T-helper 1 cell treated with Interleukin-12 subunit alpha and Interleukin-12 subunit beta and Interleukin-4 antibody, amounts not matched to agents 30 μg/mL and 1 μg/mL, for 36 hours (primary cell): ENCODE results near the gene GLS.
"Not testable (repeated sequence)": the region's sequence is repeated elsewhere in the genome, so short reads cannot be mapped to it uniquely, and the experiment has no call there.

ENCODE experiments used
- H3K27ac Mint-ChIP-seq: one replicate; pipeline ENCODE4 v1.8.0; 2021; ENCODE audit warnings: mild to moderate bottlenecking, mixed read lengths
- H3K27me3 Mint-ChIP-seq: one replicate; pipeline ENCODE4 v1.8.0; 2021; ENCODE audit warnings: low read depth, mixed read lengths
- H3K36me3 Mint-ChIP-seq: one replicate; pipeline ENCODE4 v1.8.0; 2021; ENCODE audit warnings: low read depth, mixed read lengths
- H3K4me1 Mint-ChIP-seq: one replicate; pipeline ENCODE4 v1.8.0; 2021; ENCODE audit warnings: low read depth, mixed read lengths
- H3K4me3 Mint-ChIP-seq: one replicate; pipeline ENCODE4 v1.8.0; 2021; ENCODE audit warnings: mild to moderate bottlenecking, moderate library complexity, mixed read lengths
- H3K9me3 Mint-ChIP-seq: one replicate; pipeline ENCODE4 v1.8.0; 2021; ENCODE audit warnings: mixed read lengths

Gene GLS

DNA sequence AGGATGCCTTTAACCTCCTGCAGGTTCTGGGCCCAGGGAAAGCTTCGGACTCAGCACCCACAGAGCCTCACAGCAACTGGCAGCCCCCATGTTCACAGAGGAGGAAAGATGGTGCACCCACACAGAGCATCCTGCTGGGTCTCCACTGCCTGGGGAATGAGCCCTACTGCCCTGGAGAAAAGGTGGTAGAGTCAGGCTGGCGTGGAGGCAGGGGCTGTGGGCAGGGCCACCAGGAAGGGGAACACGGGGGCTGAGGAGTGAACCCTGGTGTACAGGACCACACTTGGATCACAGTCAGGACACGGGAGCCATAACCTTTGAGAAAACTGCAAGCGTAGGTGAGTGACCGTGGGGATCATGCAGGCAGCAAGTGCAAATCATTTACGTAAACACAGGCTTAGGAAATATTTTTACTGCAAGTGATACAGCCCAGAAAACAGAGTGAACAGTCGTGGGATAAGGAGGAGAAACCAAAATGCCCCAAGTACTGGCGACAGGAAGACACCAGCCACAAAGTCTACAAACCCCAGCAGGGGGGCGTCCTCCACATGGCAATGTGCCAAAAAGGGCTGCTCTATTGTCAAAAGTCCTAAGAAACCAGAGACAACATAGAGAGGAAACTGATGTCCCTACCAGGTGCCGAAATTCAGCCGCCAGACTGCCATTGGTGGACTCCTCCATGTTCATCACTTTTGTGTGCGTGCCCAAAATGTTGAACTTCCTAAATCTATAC lies 105.8 kb downstream of the GLS start:
- Mint-ChIP-seq H3K36me3 (peaks cover 84% of the 10 kb centered on the region), H3K9me3 (no peaks in the 10 kb centered on the region), H3K4me1 (peaks cover 57% of the 10 kb centered on the region), H3K27ac (peak overlapping the region; percentile 57), H3K4me3 (no peak overlapping the region), H3K27me3 (no peaks in the 10 kb centered on the region)

DNA sequence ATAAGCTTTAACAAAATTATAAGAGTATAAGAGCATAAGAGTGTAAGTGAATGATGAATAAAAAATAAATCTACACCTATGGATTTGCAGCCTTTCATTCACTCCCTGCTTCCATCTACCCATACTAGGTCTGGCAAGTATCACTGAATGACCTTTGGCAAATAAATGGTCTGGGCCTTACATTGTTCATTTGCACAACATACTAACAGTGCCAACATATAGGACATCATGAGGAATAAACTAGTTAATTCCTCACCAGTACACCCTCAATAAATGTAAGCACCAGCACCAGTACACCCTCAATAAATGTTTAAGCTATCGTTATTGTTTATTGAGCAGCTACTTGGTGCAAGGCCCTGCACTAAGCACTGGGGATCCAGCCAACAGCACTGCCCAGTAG lies 106.5 kb downstream of the GLS start:
- peaks cover 80% of the 10 kb centered on the region for H3K36me3 Mint-ChIP-seq

DNA sequence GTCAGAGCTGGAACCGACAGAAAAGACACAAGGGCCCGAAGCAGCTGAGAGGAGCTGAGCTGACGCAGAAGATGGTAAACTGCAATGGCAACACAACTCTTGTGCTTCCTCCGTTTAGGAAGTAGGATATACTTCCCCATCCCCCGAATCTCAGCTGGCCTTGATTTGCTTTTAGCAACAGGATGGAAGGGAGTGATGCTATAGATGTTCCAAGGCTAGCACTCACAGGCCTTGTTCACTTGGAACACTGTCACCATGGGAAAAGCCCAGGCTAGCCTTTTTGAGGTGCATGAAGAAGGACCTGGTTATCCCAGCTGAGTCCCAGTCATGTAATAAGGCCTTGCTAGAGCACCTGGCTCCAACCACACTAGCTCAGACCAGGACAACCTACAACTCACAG lies 107.3 kb downstream of the GLS start:
- Mint-ChIP-seq H3K27ac (peak overlapping the region; percentile 17), H3K4me3 (no peak overlapping the region), H3K27me3 (no peaks in the 10 kb centered on the region), H3K36me3 (peaks cover 74% of the 10 kb centered on the region), H3K9me3 (no peaks in the 10 kb centered on the region), H3K4me1 (peaks cover 43% of the 10 kb centered on the region)

More for the DNA sequence above, 106.5 kb downstream of the GLS start:
- H3K27me3 Mint-ChIP-seq, result no peaks in the 10 kb centered on the region
- no peaks in the 10 kb centered on the region for H3K9me3 Mint-ChIP-seq
- H3K4me1 Mint-ChIP-seq, result peaks cover 51% of the 10 kb centered on the region
- H3K27ac Mint-ChIP-seq, result peak overlapping the region; percentile 9
- no peak overlapping the region for H3K4me3 Mint-ChIP-seq

- H3K9me3 Mint-ChIP-seq, result no peaks in the 10 kb centered on the region
- peaks cover 76% of the 10 kb centered on the region for H3K36me3 Mint-ChIP-seq
- H3K27me3 Mint-ChIP-seq, result no peaks in the 10 kb centered on the region
- H3K4me1 Mint-ChIP-seq, result peaks cover 49% of the 10 kb centered on the region
- no peak overlapping the region for H3K4me3 Mint-ChIP-seq
- no peak overlapping the region for H3K27ac Mint-ChIP-seq
Measured at GRCh38 chr2:190988910-190989309, 108.3 kb downstream of the GLS start.

DNA sequence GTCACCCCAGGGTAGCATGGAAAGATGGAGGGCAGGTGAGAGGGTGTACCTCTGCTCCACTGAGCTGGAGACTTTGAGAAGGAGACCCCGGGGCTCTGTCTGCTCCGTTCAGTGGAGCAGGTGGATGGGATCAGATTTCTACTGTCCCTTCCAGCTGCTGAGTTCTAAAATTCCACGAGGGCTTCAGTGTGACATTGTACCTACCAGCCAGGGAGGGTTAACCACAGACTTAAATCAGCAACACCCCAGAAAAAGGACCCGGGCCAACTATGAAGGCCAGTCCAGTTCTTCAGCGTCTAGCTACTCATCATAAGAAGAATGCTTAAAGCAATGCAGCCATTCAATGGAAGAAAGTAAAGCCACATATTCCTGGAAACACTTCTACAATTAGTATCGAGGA lies 109.5 kb downstream of the GLS start:
- H3K4me1 Mint-ChIP-seq, result peaks cover 48% of the 10 kb centered on the region

GRCh38 chr2:190993292-190993643 lies 112.6 kb downstream of the GLS start:
- peak overlapping the region; percentile 2 for H3K27ac Mint-ChIP-seq
- H3K27me3 Mint-ChIP-seq, result no peaks in the 10 kb centered on the region
- peaks cover 79% of the 10 kb centered on the region for H3K36me3 Mint-ChIP-seq
- peaks cover 54% of the 10 kb centered on the region for H3K4me1 Mint-ChIP-seq
- no peak overlapping the region for H3K4me3 Mint-ChIP-seq
- H3K9me3 Mint-ChIP-seq, result peaks cover 8% of the 10 kb centered on the region

More for the DNA sequence above, 109.5 kb downstream of the GLS start:
- no peaks in the 10 kb centered on the region for H3K27me3 Mint-ChIP-seq
- peaks cover 76% of the 10 kb centered on the region for H3K36me3 Mint-ChIP-seq
- H3K9me3 Mint-ChIP-seq, result peaks cover 3% of the 10 kb centered on the region
- no peak overlapping the region for H3K4me3 Mint-ChIP-seq
- H3K27ac Mint-ChIP-seq, result no peak overlapping the region

DNA sequence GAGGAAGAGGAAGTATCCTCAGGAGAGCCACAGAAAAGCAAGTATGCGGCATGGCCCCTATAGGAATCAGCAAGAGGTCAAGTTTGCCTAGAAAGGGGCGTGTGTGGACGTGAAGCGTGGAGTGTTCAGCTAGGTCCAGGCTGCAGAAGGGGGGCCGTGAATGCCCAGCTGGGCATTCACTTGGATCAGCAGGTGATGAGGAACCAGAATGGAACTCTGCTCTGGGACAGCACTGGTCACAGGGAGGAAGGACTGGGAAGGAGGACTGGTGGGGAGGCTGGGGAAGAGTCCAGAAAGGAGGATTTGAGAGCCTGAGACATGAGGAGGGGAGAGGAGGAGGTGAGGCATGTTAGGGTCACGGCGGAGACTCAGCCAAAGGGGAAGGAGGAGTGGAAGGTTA lies 113.5 kb downstream of the GLS start:
- Mint-ChIP-seq H3K4me3 (no peak overlapping the region), H3K9me3 (peaks cover 8% of the 10 kb centered on the region), H3K4me1 (peaks cover 55% of the 10 kb centered on the region), H3K27ac (peak overlapping the region; percentile 67), H3K36me3 (peaks cover 81% of the 10 kb centered on the region), H3K27me3 (no peaks in the 10 kb centered on the region)

DNA sequence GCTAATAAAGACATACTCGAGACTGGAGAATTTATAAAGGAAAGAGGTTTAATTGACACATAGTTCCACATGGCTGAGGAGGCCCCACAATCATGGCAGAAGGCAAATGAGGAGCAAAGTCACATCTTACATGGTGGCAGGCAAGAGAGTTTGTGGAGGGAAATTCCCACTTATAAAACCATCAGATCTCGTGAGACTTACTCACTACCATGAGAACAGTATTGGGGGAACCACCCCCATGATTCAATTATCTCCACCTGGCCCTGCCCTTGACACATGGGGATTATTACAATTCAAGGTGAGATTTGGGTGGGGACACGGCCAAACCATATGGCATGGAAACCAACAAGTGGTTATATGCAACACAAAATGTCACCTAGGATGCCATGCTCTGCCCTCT lies 114.7 kb downstream of the GLS start:
- H3K36me3 Mint-ChIP-seq, result peaks cover 82% of the 10 kb centered on the region
- not testable (repeated sequence) for H3K27me3 Mint-ChIP-seq, H3K4me3 Mint-ChIP-seq, H3K9me3 Mint-ChIP-seq
- peaks cover 63% of the 10 kb centered on the region for H3K4me1 Mint-ChIP-seq
- peak overlapping the region; percentile 74 for H3K27ac Mint-ChIP-seq

- Mint-ChIP-seq H3K4me3 (no peak overlapping the region), H3K36me3 (peaks cover 82% of the 10 kb centered on the region), H3K27ac (peak overlapping the region; percentile 46), H3K9me3 (peaks cover 8% of the 10 kb centered on the region), H3K4me1 (peaks cover 69% of the 10 kb centered on the region), H3K27me3 (no peaks in the 10 kb centered on the region)
Measured at GRCh38 chr2:190996338-190996946, 115.8 kb downstream of the GLS start.

GRCh38 chr2:190996947-190997346 lies 116.3 kb downstream of the GLS start:
- H3K36me3 Mint-ChIP-seq, result peaks cover 85% of the 10 kb centered on the region
- H3K4me1 Mint-ChIP-seq, result peaks cover 72% of the 10 kb centered on the region
- peak overlapping the region; percentile 46 for H3K27ac Mint-ChIP-seq
- no peaks in the 10 kb centered on the region for H3K27me3 Mint-ChIP-seq
- peaks cover 8% of the 10 kb centered on the region for H3K9me3 Mint-ChIP-seq
- peak overlapping the region; percentile 31 for H3K4me3 Mint-ChIP-seq

GRCh38 chr2:190997526-190998113 lies 117.0 kb downstream of the GLS start:
- Mint-ChIP-seq H3K27me3 (no peaks in the 10 kb centered on the region), H3K4me3 (peak overlapping the region; percentile 31), H3K36me3 (peaks cover 89% of the 10 kb centered on the region), H3K9me3 (peaks cover 8% of the 10 kb centered on the region), H3K4me1 (peaks cover 75% of the 10 kb centered on the region), H3K27ac (peak overlapping the region; percentile 46)

DNA sequence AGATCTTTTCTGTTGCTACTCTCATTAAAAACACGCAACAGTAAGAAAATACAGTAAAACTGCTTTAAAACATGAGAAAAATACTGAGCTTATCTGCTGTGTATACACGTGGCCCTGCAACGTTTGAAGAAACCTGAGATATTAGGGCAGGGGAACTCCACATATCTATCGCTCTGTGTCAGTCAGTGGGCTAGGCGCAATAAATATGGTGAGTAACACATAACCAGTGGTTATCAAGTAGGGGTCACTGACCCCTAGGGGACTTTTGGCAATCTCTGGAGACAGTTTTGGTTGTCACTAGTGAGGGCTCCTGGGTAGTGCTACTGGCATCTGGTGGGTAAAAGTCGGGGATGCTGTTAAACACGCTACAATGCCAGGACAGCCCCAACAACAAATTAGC lies 118.4 kb downstream of the GLS start:
- Mint-ChIP-seq H3K4me1 (peaks cover 75% of the 10 kb centered on the region), H3K9me3 (peaks cover 19% of the 10 kb centered on the region), H3K4me3 (no peak overlapping the region), H3K27ac (peak overlapping the region; percentile 20), H3K27me3 (no peaks in the 10 kb centered on the region), H3K36me3 (peaks cover 91% of the 10 kb centered on the region)

- peaks cover 27% of the 10 kb centered on the region for H3K9me3 Mint-ChIP-seq
- H3K27me3 Mint-ChIP-seq, result no peaks in the 10 kb centered on the region
- no peak overlapping the region for H3K27ac Mint-ChIP-seq
Measured at GRCh38 chr2:190999949-191000665, 119.5 kb downstream of the GLS start.

DNA sequence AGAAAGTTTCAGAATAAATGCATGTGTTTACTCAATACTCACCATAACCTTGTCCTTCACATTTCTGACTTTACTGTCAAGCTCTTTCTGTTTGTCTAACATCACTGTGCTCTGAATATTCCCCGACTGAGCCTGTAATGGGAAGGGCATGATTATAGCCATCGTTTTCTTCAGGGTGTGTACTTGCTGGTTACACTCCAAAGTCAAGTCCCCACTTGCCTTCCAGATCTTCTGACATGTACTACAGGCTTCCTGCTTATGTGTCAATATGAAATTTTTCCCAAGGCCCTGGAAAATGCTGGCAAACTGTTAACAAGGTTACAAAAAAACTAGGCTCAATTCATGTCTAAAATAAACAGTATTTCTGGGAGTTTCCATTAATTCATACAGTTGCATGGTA lies 120.4 kb downstream of the GLS start:
- Mint-ChIP-seq H3K36me3 (peaks cover 93% of the 10 kb centered on the region), H3K27me3 (no peaks in the 10 kb centered on the region), H3K4me3 (peak overlapping the region; percentile 29), H3K9me3 (peaks cover 27% of the 10 kb centered on the region), H3K27ac (peak overlapping the region; percentile 41), H3K4me1 (peaks cover 65% of the 10 kb centered on the region)

More at GRCh38 chr2:190999949-191000665, 119.5 kb downstream of the GLS start:
- peaks cover 70% of the 10 kb centered on the region for H3K4me1 Mint-ChIP-seq
- peaks cover 93% of the 10 kb centered on the region for H3K36me3 Mint-ChIP-seq
- H3K4me3 Mint-ChIP-seq, result no peak overlapping the region
